SKM-1 treated with dmso at 0.1 percent for 144 hours (cell line): ENCODE data around the gene CTAG1B.
"Not testable (repeated sequence)": the region's sequence is repeated elsewhere in the genome, so short reads cannot be mapped to it uniquely, and the experiment has no call there.

ENCODE experiments used
- DNase-seq: peaks from one replicate; lab custom pipeline; 2025; ENCODE audit not compliant: unreplicated experiment; lab: John Stamatoyannopoulos, UW

CTAG1B gene

GRCh38 chrX:154590415-154590814 is 28.7 kb downstream of the CTAG1B start:
- not testable (repeated sequence) for DNase-seq

DNA sequence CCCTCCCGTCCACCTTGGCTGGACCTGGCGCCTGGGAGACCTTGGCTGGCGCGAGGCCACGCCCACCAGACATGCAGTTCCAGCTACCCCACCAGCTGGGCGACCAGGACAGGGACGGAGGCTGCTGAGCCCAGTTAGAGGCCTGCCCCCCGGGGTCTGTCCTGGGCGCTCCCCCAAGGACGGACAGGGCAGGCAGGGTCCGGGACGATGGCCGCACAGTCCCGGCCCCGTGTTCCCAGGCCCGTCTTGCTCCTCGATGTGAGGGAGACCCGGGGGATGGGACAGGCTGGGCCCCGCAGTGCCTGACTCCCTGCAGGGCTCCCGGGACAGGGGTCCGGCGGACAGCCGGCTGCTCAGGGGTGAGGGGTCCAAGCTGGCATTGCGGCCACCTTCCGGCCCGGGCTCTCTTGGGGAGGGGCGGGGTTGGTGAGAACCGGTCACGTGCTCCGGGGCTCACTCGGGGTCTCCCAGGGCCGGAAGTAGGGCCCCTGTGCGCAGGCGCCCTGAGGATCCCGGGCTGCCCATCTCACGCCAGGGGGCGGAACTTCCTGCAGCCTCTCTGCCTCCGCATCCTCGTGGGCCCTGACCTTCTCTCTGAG is 34.4 kb downstream of the CTAG1B start, which contains the start of gene CTAG1A:
TSS of gene CTAG1A (plus strand) at position 549 of the 599 bp plus-strand sequence. CDS start 74 bp downstream, outside the sequence.
- not testable (repeated sequence) for DNase-seq

GRCh38 chrX:154582994-154583393 is 36.1 kb downstream of the CTAG1B start:
- DNase-seq, result not testable (repeated sequence)

DNA sequence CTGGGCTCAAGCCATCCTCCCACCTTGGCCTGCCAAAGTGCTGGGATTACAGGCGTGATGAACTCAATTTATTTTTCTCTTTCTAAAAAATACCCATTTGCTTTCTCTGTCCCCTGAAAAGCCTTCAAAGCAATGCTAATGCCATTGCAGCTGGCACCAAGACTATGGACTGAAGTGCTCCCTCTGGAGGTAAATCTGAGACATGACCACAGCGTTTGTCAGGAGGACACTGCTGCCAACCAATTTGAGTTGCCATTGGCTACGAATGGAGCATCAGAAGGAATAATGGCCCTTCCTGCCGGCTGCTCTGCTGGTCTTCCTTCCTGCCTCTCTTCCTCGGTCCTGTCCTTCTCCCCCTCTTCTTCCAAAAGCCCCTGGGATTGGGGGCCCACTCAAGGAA is 44.0 kb downstream of the CTAG1B start:
- not testable (repeated sequence) for DNase-seq

- not testable (repeated sequence) for DNase-seq
These were observed 46.0 kb downstream of the CTAG1B start for GRCh38 chrX:154573061-154573460.

DNA sequence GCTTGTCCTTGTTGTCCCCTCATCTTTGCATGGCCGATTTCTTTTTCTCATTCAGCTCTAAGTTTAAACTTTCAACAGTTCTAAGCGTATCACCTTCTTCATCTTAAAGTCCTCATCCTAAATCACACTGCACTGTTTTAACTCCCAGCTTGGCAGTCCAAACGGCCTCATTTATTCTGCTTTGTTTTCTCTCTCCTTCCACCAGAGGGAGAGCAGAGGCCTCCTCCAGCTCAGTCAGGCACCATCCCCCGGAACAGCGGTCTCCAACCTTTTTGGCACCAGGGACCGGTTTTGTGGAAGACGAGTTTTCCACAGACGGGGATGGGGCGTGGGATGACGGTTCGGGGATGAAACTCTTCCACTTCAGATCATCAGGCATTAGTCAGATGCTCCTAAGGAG is 48.7 kb downstream of the CTAG1B start:
- not testable (repeated sequence) for DNase-seq
